ENCODE measurements around the gene PDXP.

Gene PDXP

DNA sequence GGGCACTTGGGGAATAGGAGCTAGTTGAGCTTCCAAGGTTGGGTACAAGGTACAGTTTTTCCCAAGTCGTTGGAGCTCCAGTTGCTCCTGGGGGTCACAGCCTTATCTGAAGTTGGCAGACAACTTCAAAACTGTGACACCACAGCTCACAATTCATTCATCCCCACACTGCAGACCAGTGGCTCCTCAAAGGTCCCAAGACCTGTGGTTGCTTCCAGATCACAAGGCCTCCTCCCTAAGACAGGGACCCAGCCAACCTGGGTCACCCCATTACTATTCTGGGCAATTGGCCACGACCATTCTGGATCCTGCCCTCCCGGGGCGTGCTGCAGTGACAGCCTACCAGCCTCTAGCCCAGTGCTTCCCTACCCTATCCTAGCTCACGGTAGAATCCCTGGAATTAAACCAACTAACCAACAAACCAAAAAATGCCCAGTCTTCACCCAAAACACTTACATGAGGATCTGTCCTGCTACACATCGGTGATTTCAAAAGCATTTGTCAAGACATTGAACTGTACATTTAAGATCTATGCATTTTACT, 862 bp upstream of the PDXP start:
- H3K4me3 Mint-ChIP-seq = peak overlapping the region; percentile 90 to 93 (median 90)
- H3K27me3 Mint-ChIP-seq (ENCODE audit: low read depth) = no peaks in the 10 kb centered on the region
- H3K36me3 Mint-ChIP-seq (ENCODE audit: low read depth) = peaks cover 7% of the 10 kb centered on the region
- H3K4me1 Mint-ChIP-seq = peaks cover 38% of the 10 kb centered on the region
- TF ChIP-seq, protein P1, sequence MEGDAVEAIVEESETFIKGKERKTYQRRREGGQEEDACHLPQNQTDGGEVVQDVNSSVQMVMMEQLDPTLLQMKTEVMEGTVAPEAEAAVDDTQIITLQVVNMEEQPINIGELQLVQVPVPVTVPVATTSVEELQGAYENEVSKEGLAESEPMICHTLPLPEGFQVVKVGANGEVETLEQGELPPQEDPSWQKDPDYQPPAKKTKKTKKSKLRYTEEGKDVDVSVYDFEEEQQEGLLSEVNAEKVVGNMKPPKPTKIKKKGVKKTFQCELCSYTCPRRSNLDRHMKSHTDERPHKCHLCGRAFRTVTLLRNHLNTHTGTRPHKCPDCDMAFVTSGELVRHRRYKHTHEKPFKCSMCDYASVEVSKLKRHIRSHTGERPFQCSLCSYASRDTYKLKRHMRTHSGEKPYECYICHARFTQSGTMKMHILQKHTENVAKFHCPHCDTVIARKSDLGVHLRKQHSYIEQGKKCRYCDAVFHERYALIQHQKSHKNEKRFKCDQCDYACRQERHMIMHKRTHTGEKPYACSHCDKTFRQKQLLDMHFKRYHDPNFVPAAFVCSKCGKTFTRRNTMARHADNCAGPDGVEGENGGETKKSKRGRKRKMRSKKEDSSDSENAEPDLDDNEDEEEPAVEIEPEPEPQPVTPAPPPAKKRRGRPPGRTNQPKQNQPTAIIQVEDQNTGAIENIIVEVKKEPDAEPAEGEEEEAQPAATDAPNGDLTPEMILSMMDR (IDR thresholded peaks at IDR 0.05; ENCODE audit: unreplicated experiment in 3 of 3) = no peak
- no peaks in the 10 kb centered on the region for H3K9me3 Mint-ChIP-seq
- peak overlapping the region; percentile 91 to 93 (median 91) for H3K27ac Mint-ChIP-seq

DNA sequence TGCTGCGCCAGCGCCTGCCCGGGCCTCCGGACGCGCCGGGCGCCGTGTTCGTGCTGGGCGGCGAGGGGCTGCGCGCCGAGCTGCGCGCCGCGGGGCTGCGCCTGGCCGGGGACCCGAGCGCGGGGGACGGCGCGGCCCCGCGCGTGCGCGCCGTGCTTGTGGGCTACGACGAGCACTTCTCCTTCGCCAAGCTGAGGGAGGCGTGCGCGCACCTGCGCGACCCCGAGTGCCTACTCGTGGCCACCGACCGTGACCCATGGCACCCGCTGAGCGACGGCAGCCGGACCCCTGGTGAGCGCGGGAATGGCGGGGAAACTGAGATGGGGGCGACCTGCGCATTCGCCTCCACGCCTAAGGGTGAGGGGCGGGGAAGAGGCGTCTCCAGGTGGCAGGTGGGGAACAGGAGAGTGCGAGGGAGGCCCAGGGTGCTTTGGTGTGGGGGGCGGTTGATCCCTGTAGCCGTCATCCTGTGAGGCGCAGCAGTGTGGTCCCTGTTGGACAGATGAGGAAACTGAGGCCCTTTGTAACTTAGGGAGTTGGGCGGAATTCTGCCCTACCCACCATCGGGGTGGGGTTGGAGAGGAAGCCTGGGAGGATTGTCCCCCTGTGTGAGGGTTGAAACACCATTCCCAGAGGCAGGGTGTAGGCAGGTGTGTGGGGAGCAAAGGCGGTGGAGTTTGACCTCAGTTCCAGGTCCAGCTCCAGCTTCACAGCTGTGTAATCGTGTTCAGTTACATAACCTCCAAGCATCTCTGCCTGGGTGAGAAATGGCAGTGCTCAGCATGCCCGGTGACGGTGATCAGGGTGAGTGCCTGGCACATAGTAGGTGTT, 758 bp downstream of the PDXP start:
- Mint-ChIP-seq H3K27ac (peak overlapping the region; percentile 15 to 65 (median 43)), H3K27me3 (ENCODE audit: low read depth) (no peaks in the 10 kb centered on the region), H3K4me1 (peaks cover 38% of the 10 kb centered on the region), H3K9me3 (no peaks in the 10 kb centered on the region), H3K36me3 (ENCODE audit: low read depth) (no peaks in the 10 kb centered on the region), H3K4me3 (peak overlapping the region; percentile 69 to 87 (median 86))
- TF ChIP-seq, protein P1 (IDR thresholded peaks at IDR 0.05; ENCODE audit: unreplicated experiment in 3 of 3) = no peak

DNA sequence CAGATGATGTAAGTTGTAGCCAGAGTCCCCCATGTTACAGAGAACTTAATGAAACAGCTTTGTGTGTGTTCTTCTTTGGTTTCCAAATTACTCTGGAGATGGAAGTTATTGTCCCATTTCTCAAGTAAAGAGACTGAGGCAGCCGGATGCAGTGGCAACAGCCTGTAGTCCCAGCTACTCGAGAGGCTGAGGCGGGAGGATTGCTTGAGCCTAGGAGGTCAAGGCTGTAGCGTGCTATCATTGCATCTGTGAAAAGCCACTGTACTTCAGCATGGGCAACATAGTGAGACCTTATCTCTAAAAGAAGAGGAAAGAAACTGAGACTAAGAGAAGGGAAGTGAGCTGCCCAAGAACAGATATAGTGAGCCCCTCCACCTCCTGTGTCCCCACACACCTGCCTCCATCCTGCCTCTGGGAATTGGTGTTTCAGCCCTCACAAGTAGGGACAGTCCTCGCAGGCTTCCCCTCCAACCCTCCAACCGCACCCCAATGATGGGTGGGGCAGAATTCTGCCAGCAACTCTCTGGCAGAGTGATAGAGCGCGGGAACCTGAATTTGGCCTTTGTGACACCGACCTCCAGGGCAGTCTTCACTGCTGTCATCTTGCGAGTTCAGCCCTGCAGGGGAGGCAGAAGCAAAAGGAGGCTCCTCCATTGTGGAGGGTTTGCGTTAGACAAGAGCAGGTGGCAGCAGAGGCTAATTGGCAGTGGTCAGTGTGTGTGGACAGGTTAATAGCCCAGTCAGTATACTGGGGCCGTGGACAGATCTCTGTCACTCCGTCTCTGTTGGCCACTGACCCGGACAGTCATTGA, 1.6 kb downstream of the PDXP start:
- Mint-ChIP-seq H3K27ac (peak overlapping the region; percentile 15 to 65 (median 43)), H3K4me1 (peaks cover 38% of the 10 kb centered on the region), H3K9me3 (no peaks in the 10 kb centered on the region), H3K4me3 (peak overlapping the region; percentile 69 to 87 (median 86)), H3K27me3 (ENCODE audit: low read depth) (no peaks in the 10 kb centered on the region), H3K36me3 (ENCODE audit: low read depth) (no peaks in the 10 kb centered on the region)
- TF ChIP-seq, protein P1 (IDR thresholded peaks at IDR 0.05; ENCODE audit: unreplicated experiment in 3 of 3) = no peak

DNA sequence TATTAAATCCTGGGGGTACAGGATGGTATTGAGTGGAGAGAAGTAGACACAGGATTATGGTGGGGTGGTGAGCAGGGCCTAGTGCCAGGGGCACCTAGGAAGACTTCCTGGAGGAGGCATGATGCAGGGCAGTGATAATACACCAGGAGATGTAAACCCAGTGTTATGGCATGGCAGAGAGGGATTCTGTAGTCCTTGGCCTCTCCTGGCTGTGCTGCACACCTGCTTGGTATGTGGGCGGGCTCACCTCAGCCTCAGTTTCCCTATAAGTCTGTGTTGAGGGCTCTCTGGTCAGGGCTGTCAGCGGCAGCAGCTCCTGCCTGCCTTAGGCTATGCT, 2.2 kb downstream of the PDXP start:
- TF ChIP-seq, protein P1 (IDR thresholded peaks at IDR 0.05; ENCODE audit: unreplicated experiment in 3 of 3) = no peak
- Mint-ChIP-seq H3K36me3 (ENCODE audit: low read depth) (no peaks in the 10 kb centered on the region), H3K27me3 (ENCODE audit: low read depth) (no peaks in the 10 kb centered on the region)

DNA sequence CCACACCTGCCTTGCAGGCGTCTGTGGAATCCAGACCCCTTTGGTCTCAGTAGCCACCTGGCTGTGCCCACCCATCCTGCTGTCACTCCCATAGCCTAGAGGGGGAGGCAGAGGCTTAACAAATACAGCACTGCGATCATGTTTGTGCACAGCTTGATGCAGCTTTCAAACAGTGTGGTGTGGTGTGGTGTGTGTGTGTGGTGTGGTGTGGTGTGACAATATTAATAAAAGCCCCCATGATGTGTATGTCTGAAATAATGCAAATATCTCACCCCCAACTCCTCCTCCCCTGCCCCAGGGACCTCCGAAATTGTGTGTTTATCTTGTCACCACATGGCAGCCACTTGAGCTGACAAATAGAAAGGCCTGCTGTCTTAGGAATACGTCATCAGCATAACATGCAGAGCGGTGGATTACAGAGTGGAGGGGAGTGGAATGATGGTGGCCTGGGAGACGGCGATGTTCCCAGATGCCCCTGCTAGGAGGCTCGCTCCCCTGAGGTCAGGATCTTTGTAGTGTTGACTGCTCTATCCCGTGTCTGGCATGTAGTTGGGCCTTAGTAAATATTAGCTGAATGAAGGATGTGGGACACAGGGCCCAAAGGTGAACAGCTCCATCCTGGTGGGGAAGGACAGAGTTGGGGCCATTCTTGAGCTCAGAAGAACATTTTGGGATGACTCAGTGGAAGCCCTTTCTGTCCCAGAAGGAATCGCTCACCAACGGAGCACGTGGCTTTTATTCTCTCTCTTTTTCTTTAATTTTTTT, 2.8 kb downstream of the PDXP start:
- TF ChIP-seq, protein P1 (IDR thresholded peaks at IDR 0.05; ENCODE audit: unreplicated experiment in 3 of 3) = peak; percentile 42 to 48 (median 43)
- H3K27me3 Mint-ChIP-seq (ENCODE audit: low read depth) = no peaks in the 10 kb centered on the region
- H3K36me3 Mint-ChIP-seq (ENCODE audit: low read depth) = peaks cover 4% of the 10 kb centered on the region
- H3K27ac Mint-ChIP-seq = peak overlapping the region; percentile 45 to 67 (median 48)
- H3K9me3 Mint-ChIP-seq = no peaks in the 10 kb centered on the region
- peaks cover 38% of the 10 kb centered on the region for H3K4me1 Mint-ChIP-seq
- H3K4me3 Mint-ChIP-seq = peak overlapping the region; percentile 69 to 87 (median 86)

More for the DNA sequence above, 2.2 kb downstream of the PDXP start:
- Mint-ChIP-seq H3K4me3 (peak overlapping the region; percentile 69 to 87 (median 86)), H3K27ac (peak overlapping the region; percentile 33 to 67 (median 48)), H3K4me1 (peaks cover 38% of the 10 kb centered on the region), H3K9me3 (no peaks in the 10 kb centered on the region)

Data from nephron (organoid).